GM21717 (cell line): ENCODE data around the gene SYMPK.
"Not testable (repeated sequence)": the region's sequence is repeated elsewhere in the genome, so short reads cannot be mapped to it uniquely, and the experiment has no call there.

Experiments
- ATAC-seq: cut with Tn5 transposase; IDR thresholded peaks from one replicate; pipeline ENCODE4 v1.9.1; 2021; ENCODE audit warnings: mild to moderate bottlenecking, moderate library complexity; ENCODE audit not compliant: unreplicated experiment

Gene SYMPK

GRCh38 chr19:45862564-45863334 lies at the start of gene SYMPK:
Gene SYMPK (minus strand): TSS chr19:45863147. CDS start chr19:45854495, 8,652 bp downstream.
- peak; percentile 86 for ATAC-seq

GRCh38 chr19:45911291-45911690 lies 48.3 kb upstream of the SYMPK start:
- ATAC-seq, result no peak

DNA sequence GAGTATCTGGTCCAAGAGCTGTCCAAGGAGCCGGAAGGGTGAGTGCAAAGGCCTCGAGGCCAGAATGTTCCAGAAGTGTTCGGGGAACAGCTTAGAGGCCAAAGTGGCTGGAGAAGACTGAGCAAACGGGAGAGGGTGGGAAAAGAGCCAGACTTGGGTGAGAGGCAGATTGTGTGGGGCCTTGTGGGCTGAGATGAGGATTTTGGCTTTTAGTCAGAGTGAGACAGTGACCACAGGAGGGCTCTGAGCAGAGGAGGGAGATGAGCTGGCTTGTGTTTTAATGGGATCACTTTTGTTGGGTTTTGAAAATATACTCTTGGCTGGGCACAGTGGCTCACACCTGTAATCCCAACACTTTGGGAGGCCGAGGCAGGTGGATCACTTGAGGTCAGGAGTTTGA lies 46.0 kb upstream of the SYMPK start:
- ATAC-seq, result no peak

GRCh38 chr19:45906221-45906620 lies 43.3 kb upstream of the SYMPK start:
- no peak for ATAC-seq

DNA sequence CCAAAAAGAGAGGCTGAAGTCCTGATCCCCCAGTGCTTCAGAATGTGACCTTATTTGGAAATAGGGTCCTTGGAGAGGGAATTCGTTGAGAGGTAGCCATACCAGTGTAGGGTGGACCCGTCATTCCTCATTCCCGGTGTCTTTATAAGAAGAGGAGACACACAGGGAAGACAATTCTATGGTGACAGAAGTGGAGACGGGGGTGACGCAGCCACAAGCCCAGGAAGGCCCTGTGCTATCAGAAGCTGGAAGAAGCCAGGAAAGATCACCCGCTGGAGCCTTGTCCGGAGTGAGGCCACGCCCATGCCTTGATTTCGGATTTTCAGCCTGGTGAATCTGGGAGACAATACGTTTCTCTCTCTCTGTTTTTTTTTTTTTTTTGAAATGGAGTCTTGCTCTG lies 42.1 kb upstream of the SYMPK start:
- no peak for ATAC-seq

- peak; percentile 70 for ATAC-seq
Observed at GRCh38 chr19:45902651-45903625, 40.0 kb upstream of the SYMPK start.

GRCh38 chr19:45901912-45902650 lies 39.1 kb upstream of the SYMPK start, which contains the start of gene MYPOP:
Gene MYPOP (minus strand): TSS chr19:45902613. CDS start chr19:45901773, 840 bp downstream.
- ATAC-seq, result no peak

GRCh38 chr19:45901432-45901911 lies 38.5 kb upstream of the SYMPK start:
- no peak for ATAC-seq

GRCh38 chr19:45900738-45901431 lies 37.9 kb upstream of the SYMPK start:
- no peak for ATAC-seq

- ATAC-seq, result no peak
Observed at GRCh38 chr19:45899919-45900589, 37.1 kb upstream of the SYMPK start.

GRCh38 chr19:45899253-45899652 lies 36.3 kb upstream of the SYMPK start:
- no peak for ATAC-seq

DNA sequence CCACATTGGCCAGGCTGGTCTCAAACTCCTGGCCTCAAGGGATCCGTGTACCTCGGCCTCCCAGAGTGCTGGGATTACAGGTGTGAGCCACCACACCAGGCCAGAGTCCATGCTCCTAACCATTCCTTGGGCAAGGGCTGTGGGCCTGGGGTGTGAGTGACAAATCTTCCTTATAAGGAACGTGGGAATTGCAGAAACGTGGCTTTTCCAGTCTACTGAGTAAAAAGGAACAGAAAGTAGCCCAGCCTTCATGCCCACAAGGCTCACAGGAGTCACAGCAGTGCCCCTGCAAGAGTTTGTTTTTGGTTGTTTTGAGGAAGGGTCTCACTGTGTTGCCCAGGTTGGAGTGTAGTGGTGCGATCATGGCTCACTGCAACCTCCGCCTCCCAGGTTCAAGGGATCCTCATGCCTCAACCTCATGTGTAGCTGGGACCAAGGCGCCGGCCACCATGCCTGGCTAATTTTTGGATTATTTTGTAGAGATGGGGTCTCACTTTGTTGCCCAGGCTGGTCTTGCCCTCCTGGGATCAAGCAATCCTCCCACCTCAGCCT lies 34.4 kb upstream of the SYMPK start:
- no peak for ATAC-seq

- not testable (repeated sequence) for ATAC-seq
Observed at GRCh38 chr19:45895983-45896599, 33.1 kb upstream of the SYMPK start.

GRCh38 chr19:45895519-45895972 lies 32.6 kb upstream of the SYMPK start:
- no peak for ATAC-seq

GRCh38 chr19:45890877-45891276 lies 27.9 kb upstream of the SYMPK start:
- no peak for ATAC-seq

- no peak for ATAC-seq
Observed at GRCh38 chr19:45889210-45889885, 26.4 kb upstream of the SYMPK start.

DNA sequence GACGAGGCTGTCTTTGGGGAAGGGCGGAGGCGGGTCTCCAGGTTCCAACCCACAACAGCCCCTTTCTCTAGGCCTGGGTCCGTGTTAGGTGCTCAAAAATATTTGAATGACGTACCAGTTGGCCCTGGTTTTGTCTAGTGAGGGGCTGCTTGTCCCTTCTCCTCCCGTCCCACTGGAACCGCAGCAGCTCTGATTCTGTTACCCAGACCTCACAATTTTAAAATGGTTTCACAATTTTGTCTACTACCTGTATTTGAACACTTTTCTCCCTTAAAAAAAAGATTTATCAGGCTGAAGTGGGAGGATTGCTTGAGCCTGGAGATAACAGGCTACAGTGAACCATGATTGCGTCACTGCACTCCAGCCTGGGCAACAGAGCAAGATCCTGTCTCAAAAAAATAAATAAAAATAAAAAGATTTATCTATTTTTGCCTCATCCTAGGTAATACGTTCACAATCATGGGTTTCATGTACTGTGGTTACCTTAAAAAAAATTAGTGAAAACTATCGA lies 24.3 kb upstream of the SYMPK start:
- no peak for ATAC-seq
